ENCODE data around the gene PPP3CA. TPM values are rescaled to one million over a fixed set of nuclear protein-coding genes. Genes with fewer than 3 reads are reported as not detected.
A peak's percentile ranks its signal among the peaks of the same experiment; 100 is the strongest.

The PPP3CA gene
- total RNA-seq, 2 donors from 2014 or later = 36.6 to 39.2 TPM

DNA sequence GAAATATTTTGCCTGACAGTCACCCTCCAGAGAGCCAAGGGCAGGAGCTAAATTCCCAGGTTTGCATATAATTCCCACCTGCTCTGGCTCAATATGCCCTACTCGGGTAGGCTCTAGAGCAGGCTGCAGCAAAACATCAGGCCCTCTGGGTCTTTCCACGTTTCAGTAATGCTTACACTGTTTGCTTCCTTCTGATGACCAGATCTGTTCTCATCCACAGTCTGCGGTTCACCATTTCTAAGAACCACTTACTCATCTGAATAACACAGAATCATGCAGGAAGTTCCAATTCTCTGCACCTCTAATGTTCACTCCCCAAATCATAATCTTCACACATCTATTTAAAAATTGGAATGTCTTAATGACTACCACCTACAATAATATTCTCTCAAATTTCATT, 141.4 kb downstream of the PPP3CA start:
- Mint-ChIP-seq H3K27me3 (ENCODE audit: insufficient read depth) (no peaks in the 10 kb centered on the region), H3K4me3 (no peak overlapping the region), H3K9me3 (no peaks in the 10 kb centered on the region), H3K36me3 (ENCODE audit: low read depth) (no peaks in the 10 kb centered on the region), H3K27ac (no peak overlapping the region), H3K4me1 (peaks cover 7% of the 10 kb centered on the region)
- Histone ChIP-seq H3K4me3 (ENCODE audit: low read length) (no peak overlapping the region), H3K4me1 (ENCODE audit: control insufficient read depth, insufficient read depth, low read length) (no peaks in the 10 kb centered on the region), H3K27ac (ENCODE audit: low read depth, low read length) (no peak overlapping the region), H3K36me3 (ENCODE audit: control insufficient read depth, insufficient read depth, low read length) (no peaks in the 10 kb centered on the region), H3K27me3 (ENCODE audit: control insufficient read depth, insufficient read depth, low read length, poor library complexity, severe bottlenecking) (no peaks in the 10 kb centered on the region), H3K9me3 (ENCODE audit: control insufficient read depth, low read length) (no peaks in the 10 kb centered on the region), H3K9ac (ENCODE audit: extremely low read depth, low read length, poor library complexity, severe bottlenecking) (no peak overlapping the region)
- DNase-seq = peak; percentile 47
- 73 to 83% methylated on average over 3 of the region's 3 CpGs for WGBS, 2 experiments (ENCODE audit: insufficient coverage in 1 of 2, insufficient read length in 1 of 2)
- TF ChIP-seq, protein P1, sequence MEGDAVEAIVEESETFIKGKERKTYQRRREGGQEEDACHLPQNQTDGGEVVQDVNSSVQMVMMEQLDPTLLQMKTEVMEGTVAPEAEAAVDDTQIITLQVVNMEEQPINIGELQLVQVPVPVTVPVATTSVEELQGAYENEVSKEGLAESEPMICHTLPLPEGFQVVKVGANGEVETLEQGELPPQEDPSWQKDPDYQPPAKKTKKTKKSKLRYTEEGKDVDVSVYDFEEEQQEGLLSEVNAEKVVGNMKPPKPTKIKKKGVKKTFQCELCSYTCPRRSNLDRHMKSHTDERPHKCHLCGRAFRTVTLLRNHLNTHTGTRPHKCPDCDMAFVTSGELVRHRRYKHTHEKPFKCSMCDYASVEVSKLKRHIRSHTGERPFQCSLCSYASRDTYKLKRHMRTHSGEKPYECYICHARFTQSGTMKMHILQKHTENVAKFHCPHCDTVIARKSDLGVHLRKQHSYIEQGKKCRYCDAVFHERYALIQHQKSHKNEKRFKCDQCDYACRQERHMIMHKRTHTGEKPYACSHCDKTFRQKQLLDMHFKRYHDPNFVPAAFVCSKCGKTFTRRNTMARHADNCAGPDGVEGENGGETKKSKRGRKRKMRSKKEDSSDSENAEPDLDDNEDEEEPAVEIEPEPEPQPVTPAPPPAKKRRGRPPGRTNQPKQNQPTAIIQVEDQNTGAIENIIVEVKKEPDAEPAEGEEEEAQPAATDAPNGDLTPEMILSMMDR (conservative IDR thresholded peaks at IDR 0.05) = no peak

DNA sequence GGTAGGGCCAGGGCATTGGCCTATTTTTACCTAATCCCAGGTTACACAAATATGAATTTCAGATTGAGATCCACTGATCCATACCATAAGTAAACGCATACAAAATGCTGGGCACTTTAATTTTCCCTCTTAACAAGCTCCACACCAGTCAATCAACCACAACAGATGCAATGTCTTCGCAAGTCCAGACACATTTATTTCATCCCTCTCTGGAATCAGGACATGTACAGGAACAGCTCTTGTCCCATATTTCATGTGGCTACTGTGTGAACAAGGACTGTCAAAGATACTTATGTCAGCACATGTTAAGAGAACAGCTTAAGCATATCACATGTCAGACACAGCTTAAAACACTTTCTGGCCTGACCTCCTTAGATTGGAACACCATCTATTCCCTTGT, 145.9 kb downstream of the PPP3CA start:
- WGBS, 2 experiments (ENCODE audit: insufficient coverage in 1 of 2, insufficient read length in 1 of 2) = 96% methylated on average over 2 of the region's 2 CpGs
- no peak overlapping the region for H3K27ac ChIP-seq (ENCODE audit: low read depth, low read length)
- H3K4me3 ChIP-seq (ENCODE audit: low read length) = no peak overlapping the region
- no peaks in the 10 kb centered on the region for H3K9me3 Mint-ChIP-seq
- DNase-seq = no peak
- peaks cover 27% of the 10 kb centered on the region for H3K4me1 Mint-ChIP-seq
- H3K27me3 Mint-ChIP-seq (ENCODE audit: insufficient read depth) = peaks cover 10% of the 10 kb centered on the region
- H3K9ac ChIP-seq (ENCODE audit: extremely low read depth, low read length, poor library complexity, severe bottlenecking) = no peak overlapping the region
- H3K9me3 ChIP-seq (ENCODE audit: control insufficient read depth, low read length) = no peaks in the 10 kb centered on the region
- TF ChIP-seq, protein P1 (conservative IDR thresholded peaks at IDR 0.05) = no peak
- no peaks in the 10 kb centered on the region for H3K4me1 ChIP-seq (ENCODE audit: control insufficient read depth, insufficient read depth, low read length)
- H3K27me3 ChIP-seq (ENCODE audit: control insufficient read depth, insufficient read depth, low read length, poor library complexity, severe bottlenecking) = peaks cover 11% of the 10 kb centered on the region
- H3K36me3 ChIP-seq (ENCODE audit: control insufficient read depth, insufficient read depth, low read length) = no peaks in the 10 kb centered on the region
- H3K36me3 Mint-ChIP-seq (ENCODE audit: low read depth) = no peaks in the 10 kb centered on the region
- no peak overlapping the region for H3K4me3 Mint-ChIP-seq
- H3K27ac Mint-ChIP-seq = no peak overlapping the region

DNA sequence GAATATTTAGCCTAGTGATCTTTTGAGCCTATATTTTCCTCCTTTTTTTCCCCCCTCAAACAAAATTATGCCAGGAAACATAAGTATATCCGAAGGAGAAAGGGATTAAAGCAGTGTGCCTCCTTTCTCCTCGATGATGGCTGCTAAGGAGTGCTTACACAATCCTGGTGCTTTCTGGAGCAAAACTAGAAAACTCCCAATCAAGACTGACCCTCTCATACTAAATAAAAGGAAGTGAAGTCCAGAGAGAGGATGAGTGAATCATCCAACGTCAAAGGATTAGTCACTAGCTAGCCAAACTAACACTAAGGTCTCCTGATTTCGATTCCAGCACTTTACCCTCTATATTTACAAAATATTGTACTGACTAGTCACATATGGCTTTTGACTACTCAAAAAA, 146.8 kb downstream of the PPP3CA start:
- H3K4me1 ChIP-seq (ENCODE audit: control insufficient read depth, insufficient read depth, low read length) = no peaks in the 10 kb centered on the region
- TF ChIP-seq, protein P1 (conservative IDR thresholded peaks at IDR 0.05) = no peak
- no peak overlapping the region for H3K27ac ChIP-seq (ENCODE audit: low read depth, low read length)
- peaks cover 11% of the 10 kb centered on the region for H3K27me3 ChIP-seq (ENCODE audit: control insufficient read depth, insufficient read depth, low read length, poor library complexity, severe bottlenecking)
- no peaks in the 10 kb centered on the region for H3K36me3 ChIP-seq (ENCODE audit: control insufficient read depth, insufficient read depth, low read length)
- no peaks in the 10 kb centered on the region for H3K36me3 Mint-ChIP-seq (ENCODE audit: low read depth)
- H3K4me1 Mint-ChIP-seq = peaks cover 27% of the 10 kb centered on the region
- peaks cover 10% of the 10 kb centered on the region for H3K27me3 Mint-ChIP-seq (ENCODE audit: insufficient read depth)
- no peak overlapping the region for H3K4me3 ChIP-seq (ENCODE audit: low read length)
- no peak for DNase-seq
- no peak overlapping the region for H3K27ac Mint-ChIP-seq
- no peaks in the 10 kb centered on the region for H3K9me3 ChIP-seq (ENCODE audit: control insufficient read depth, low read length)
- 80 to 100% methylated on average over 2 to 4 of the region's 4 CpGs for WGBS, 2 experiments (ENCODE audit: insufficient coverage in 1 of 2, insufficient read length in 1 of 2)
- H3K9me3 Mint-ChIP-seq = no peaks in the 10 kb centered on the region
- no peak overlapping the region for H3K4me3 Mint-ChIP-seq
- H3K9ac ChIP-seq (ENCODE audit: extremely low read depth, low read length, poor library complexity, severe bottlenecking) = no peak overlapping the region
